Heart left ventricle (tissue), 16 donors: ENCODE measurements around the gene NSG1. TPM values are rescaled to one million over a fixed set of nuclear protein-coding genes. Genes with fewer than 3 reads are reported as not detected.
A peak's percentile ranks its signal among the peaks of the same experiment; 100 is the strongest.

ENCODE experiments used
- ATAC-seq, 4 donors: fragments of 200-7000 bp; cut with Tn5 transposase; one replicate each; pipeline ENCODE4 v1.9.1; 2020 to 2022; ENCODE audit warnings: moderate library complexity in 4 of 4, mild to moderate bottlenecking in 3 of 4, moderate number of reproducible peaks in 1 of 4
- DNase-seq, 5 donors: peaks; one replicate each; pipeline ENCODE4 v3.0.0-alpha.2; 2020
- H3K27ac ChIP-seq, 12 donors: fragments of 200-600 bp; sonication (generic) in 4 of 12; one replicate each; pipeline versions ENCODE4 v1.5.0 to v1.8.0; 2016 to 2022; ENCODE audit warnings: mild to moderate bottlenecking in 2 of 12
- H3K27me3 ChIP-seq, 9 donors: fragments of 200-600 bp; sonication (generic) in 2 of 9; one replicate each; pipeline versions ENCODE4 v1.5.1 to v1.8.0; 2016 to 2022; ENCODE audit warnings: mild to moderate bottlenecking in 3 of 9
- H3K36me3 ChIP-seq, 9 donors: fragments of 200-600 bp; sonication (generic) in 2 of 9; one replicate each; pipeline versions ENCODE4 v1.5.0 to v1.8.0; 2018 to 2022; ENCODE audit warnings: mild to moderate bottlenecking in 2 of 9
- H3K4me1 ChIP-seq, 12 donors: fragments of 200-600 bp; sonication (generic) in 4 of 12; one replicate each; pipeline versions ENCODE4 v1.5.0 to v1.8.0; 2016 to 2022; ENCODE audit warnings: mild to moderate bottlenecking in 3 of 12
- H3K4me3 ChIP-seq, 12 donors: fragments of 200-600 bp; sonication (generic) in 4 of 12; one replicate each; pipeline versions ENCODE4 v1.5.0 to v1.8.0; 2017 to 2022; ENCODE audit warnings: mild to moderate bottlenecking in 9 of 12, moderate library complexity in 4 of 12
- H3K9me3 ChIP-seq, 12 donors: fragments of 200-600 bp; sonication (generic) in 4 of 12; one replicate each; pipeline versions ENCODE4 v1.5.0 to v1.8.0; 2016 to 2022; ENCODE audit warnings: mild to moderate bottlenecking in 1 of 12
- POLR2A ChIP-seq, 2 donors: fragments of 450-650 bp; IDR thresholded peaks; one replicate each; pipeline ENCODE4 v1.6.1; 2017; ENCODE audit warnings: antibody characterized with exemption in 2 of 2, mild to moderate bottlenecking in 2 of 2, moderate library complexity in 2 of 2
- WGBS, 4 donors: extraction: QIAGEN DNeasy Blood & Tissue Kit in 2 of 4; methylation state at CpG; one replicate each; pipeline versions ENCODE4 v1.1.5 to v1.1.7; 2013 to 2018; 5-methylcytosine and 5-hydroxymethylcytosine counted together
- intact Hi-C, 10 donors: fragments of 100-400 bp; cut with DNase I; formaldehyde crosslinking; loops; one replicate each; pipeline versions ENCODE4 v1.11.1 to v1.14.2; 2022
- long read RNA-seq, 3 donors: library from polyadenylated mRNA; unstranded; transcript quantifications; one replicate each; pipeline ENCODE4 v2.0.0, GENCODE V29; 2020 to 2021
- polyA plus RNA-seq, 2 donors: library from polyadenylated mRNA; stranded (reverse); fragments of 200-250 nt; gene quantifications; one replicate each; pipeline ENCODE4 v1.2.3, GENCODE V29; 2013
- total RNA-seq, 9 donors: library from RNA; depleted of rRNA in 2 of 9; stranded (reverse); fragments of >200 nt in 2 of 9; fragmentation: NEBNext Ultra II Directional in 3 of 9; extraction: Animal tissue kit (Norgen Biotek cat#: 25700) in 3 of 9; gene quantifications; one replicate each; pipeline versions ENCODE4 v1.1.0 to v1.2.4, GENCODE V29; 2016 to 2023
- TF ChIP-seq, protein P1 (sequence below), 12 donors: fragments of 200-600 bp; sonication (generic) in 4 of 12; IDR thresholded peaks; one replicate each; pipeline versions ENCODE4 v1.5.0 to v1.8.0; 2018 to 2022; ENCODE audit warnings: antibody characterized with exemption in 12 of 12, mild to moderate bottlenecking in 5 of 12
- donor health status: ischemic (EF 13 %, LVEDD 7.1; RV severe dilation, severe dysfunction).
- donor health status: healthy with polysubstance abuse.
- donor health status: DM: no; HTN: yes; CAD: no.
- donor health status: DM: no; HTN: no; CAD: no.
- donor health status: ischemic (EF 25% LVEDD 6.9; RV normal size, moderate dysfunction).
- donor health status: ischemic (EF 25% LVEDD 5.7; RV mildly dilated, moderate dysfunction).
- donor health status: healthy.
- donor health status: DM: yes; HTN: yes; CAD: no.
- donor health status: ischemic (EF 35%, LVEDD 5.7; RV mildly dilated, moderate dysfunction).
- donor health status: nonischemic (EF 11% LVEDD 7.7; RV severe dilation, severe dysfunction).
- donor health status: DM: yes; HTN: yes; CAD: no.
- donor health status: PGD.
- donor health status: ischemic (EF 29% LVEDD 5.4; RV normal size, mild dysfunction).
- donor health status: nonischemic (EF 23%, LVEDD 6.1; RV moderate dilation, normal function).

The NSG1 gene, protein sequence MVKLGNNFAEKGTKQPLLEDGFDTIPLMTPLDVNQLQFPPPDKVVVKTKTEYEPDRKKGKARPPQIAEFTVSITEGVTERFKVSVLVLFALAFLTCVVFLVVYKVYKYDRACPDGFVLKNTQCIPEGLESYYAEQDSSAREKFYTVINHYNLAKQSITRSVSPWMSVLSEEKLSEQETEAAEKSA
- total RNA-seq (10 to 100 TPM in 2 of 9 donors, 1 to 10 TPM in 7; 2.1 to 19.7 (median 3.4) TPM), polyA plus RNA-seq (1 to 10 TPM; 3.2 to 4.8 TPM)
- long read RNA-seq, donor 1, partial matches to known transcripts, result 19 of 22 reads
- long read RNA-seq, donor 1, other reads (novel, unspliced or antisense), result 3 of 22 reads
- long read RNA-seq, donor 2, partial matches to known transcripts, result 6 of 6 reads
- long read RNA-seq, donor 2, other reads (novel, unspliced or antisense), result 0 of 6 reads
- long read RNA-seq, donor 3, partial matches to known transcripts, result 0 of 1 reads
- long read RNA-seq, donor 3, other reads (novel, unspliced or antisense), result 1 of 1 reads

DNA sequence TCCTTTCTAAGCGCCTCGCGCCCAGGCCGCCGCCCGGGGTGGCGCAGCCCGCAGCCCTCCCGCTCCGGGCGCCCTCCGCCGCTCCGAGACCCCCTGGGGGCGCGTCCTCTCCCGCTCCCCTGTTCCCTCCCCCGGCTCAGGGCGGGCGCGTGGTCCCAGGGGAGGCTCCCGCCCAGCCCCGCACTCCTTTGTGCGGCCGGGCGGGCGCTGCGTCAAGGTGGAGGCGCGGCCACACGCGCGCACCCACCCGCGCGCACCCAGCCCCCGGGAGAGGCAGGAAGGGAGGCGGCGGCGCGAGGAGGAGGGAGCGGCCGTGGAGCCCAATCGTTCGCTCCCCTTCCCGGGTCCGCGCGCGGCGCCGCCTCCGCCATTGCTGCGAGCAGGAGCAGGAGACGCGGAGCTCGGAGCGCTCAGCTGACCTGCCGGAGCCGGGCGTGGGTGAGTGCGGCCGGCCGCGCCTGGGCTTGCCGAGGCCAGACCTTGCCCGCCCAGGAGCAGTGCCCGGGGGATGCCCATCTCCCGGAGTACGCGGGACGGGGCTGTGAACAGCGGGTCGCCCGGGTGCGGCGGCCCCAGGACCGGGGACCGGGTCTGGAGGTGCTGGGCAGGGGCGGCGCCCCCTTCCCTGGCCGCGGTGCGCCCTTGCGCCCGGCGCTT, at the start of gene NSG1:
Gene NSG1, plus strand, starts transcription at position 367 of the 657 bp plus-strand sequence. CDS start 528 bp downstream, outside the sequence.
- H3K4me1 ChIP-seq, result peaks cover 0 to 55% (median 16%) of the 10 kb centered on the region in 12 donors
- no peak for TF ChIP-seq POLR2A (IDR thresholded peaks at IDR 0.05)
- TF ChIP-seq, protein P1, sequence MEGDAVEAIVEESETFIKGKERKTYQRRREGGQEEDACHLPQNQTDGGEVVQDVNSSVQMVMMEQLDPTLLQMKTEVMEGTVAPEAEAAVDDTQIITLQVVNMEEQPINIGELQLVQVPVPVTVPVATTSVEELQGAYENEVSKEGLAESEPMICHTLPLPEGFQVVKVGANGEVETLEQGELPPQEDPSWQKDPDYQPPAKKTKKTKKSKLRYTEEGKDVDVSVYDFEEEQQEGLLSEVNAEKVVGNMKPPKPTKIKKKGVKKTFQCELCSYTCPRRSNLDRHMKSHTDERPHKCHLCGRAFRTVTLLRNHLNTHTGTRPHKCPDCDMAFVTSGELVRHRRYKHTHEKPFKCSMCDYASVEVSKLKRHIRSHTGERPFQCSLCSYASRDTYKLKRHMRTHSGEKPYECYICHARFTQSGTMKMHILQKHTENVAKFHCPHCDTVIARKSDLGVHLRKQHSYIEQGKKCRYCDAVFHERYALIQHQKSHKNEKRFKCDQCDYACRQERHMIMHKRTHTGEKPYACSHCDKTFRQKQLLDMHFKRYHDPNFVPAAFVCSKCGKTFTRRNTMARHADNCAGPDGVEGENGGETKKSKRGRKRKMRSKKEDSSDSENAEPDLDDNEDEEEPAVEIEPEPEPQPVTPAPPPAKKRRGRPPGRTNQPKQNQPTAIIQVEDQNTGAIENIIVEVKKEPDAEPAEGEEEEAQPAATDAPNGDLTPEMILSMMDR (IDR thresholded peaks at IDR 0.05), result no peak
- ATAC-seq (peak in 2 of 4 donors; percentile 38 to 47), DNase-seq (peak in 2 of 5 donors; percentile 25 to 43)
- H3K9me3 ChIP-seq, result no peaks in the 10 kb centered on the region
- intact Hi-C loops, result no loop called here
- peak within 1 kb of the TSS in 1 of 12 donors; percentile 41 for H3K27ac ChIP-seq
- H3K36me3 ChIP-seq, result no peaks in the 10 kb centered on the region
- WGBS, 4 donors, result 0 to 1% (median 1%) methylated on average over 7 to 87 of the region's 87 CpGs
- H3K4me3 ChIP-seq, result peak within 1 kb of the TSS; percentile 36 to 62 (median 53)
- H3K27me3 ChIP-seq, result peaks cover 0 to 64% (median 36%) of the 10 kb centered on the region in 9 donors

DNA sequence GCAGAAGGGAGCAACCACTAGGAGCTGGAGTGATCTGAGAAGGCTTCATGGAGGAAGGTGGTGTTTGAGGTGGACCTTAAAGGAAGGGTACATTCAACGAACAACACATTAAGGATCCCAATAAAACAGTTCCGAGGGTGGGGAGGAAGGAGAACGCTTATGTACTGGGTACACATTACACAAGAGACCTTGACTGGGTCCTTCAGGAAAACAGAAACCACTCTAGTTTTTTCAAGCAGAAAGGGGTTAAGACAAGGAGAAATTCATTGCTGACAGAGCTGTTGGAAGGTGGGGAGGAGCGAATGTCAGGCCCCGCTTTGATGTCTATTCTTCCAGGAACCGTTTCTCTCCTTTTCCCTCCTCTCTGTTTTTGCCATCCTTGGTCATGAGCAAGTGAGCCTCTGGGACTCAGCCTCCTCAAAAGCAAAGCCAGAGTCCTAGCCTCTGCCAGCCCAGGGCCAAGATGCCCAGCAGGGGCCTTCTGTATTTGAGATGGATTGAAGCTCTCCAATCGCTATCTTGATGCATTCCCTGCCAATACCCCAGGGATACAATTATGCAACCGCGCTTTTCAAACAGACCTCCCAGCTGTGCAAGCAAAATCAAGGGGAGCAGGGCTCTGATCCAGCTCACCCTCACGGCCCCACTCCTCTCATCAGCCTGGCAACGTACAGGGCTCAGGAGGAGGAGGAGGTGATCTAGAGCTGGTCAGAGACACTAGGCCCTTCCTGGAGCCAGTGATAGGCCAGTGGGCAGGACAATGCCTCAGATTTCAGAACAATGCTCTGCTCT, 48.5 kb upstream of the NSG1 start:
- H3K27me3 ChIP-seq, result peaks cover 0 to 6% (median 0%) of the 10 kb centered on the region in 9 donors
- ATAC-seq, result no peak
- no peak overlapping the region for H3K27ac ChIP-seq
- intact Hi-C loops, result loop anchor here in 2 of 10 donors (5.0 to 10.0 kb wide), 2 partner anchors 86 to 354 kb away; no protein-coding TSS in a partner anchor
- 66 to 76% (median 72%) methylated on average over 11 of the region's 11 CpGs for WGBS, 4 donors
- no peak overlapping the region for H3K4me3 ChIP-seq
- H3K4me1 ChIP-seq, result peaks cover 0 to 9% (median 2%) of the 10 kb centered on the region in 12 donors
- TF ChIP-seq POLR2A (IDR thresholded peaks at IDR 0.05), result no peak
- TF ChIP-seq, protein P1 (IDR thresholded peaks at IDR 0.05), result no peak
- no peaks in the 10 kb centered on the region for H3K36me3 ChIP-seq
- no peak for DNase-seq
- H3K9me3 ChIP-seq, result no peaks in the 10 kb centered on the region

DNA sequence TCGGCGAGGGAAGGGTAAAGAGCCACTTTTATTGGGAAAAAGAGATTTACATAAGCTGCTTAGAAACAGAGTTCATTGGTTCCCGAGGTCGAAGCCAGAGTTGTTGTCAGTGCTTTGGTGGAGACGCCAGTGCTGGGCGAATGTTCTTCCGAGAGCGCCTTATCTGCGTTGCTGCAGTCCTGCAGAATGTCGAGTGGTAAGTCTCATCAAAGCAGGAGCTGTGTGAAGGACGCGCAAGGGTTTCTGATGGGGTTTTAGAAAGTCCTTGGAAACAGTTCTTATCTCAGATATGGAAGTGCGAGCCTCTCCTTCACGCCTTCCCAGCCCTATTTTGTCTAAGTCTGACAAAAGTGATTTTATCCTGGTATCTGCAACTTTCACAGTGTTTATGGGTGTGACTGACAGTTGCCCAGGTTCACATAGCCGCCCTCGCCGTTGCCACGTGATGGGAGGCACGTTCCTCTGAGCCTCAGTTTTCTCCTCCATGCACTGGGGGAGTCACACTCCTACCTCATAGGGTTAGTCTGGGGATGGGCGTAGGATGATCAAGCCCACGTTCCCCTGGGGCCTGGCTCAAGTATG, 47.3 kb upstream of the NSG1 start:
- Histone ChIP-seq H3K27me3 (peaks cover 0 to 6% (median 0%) of the 10 kb centered on the region in 9 donors), H3K4me1 (peaks cover 0 to 9% (median 0%) of the 10 kb centered on the region in 12 donors), H3K36me3 (no peaks in the 10 kb centered on the region), H3K9me3 (no peaks in the 10 kb centered on the region), H3K4me3 (peak overlapping the region in 2 of 12 donors; percentile 7 to 12), H3K27ac (no peak overlapping the region)
- intact Hi-C loops, result loop anchor here in 2 of 10 donors (5.0 to 10.0 kb wide), 2 partner anchors 87 to 355 kb away; no protein-coding TSS in a partner anchor
- TF ChIP-seq, protein P1 (IDR thresholded peaks at IDR 0.05), result no peak
- no peak for TF ChIP-seq POLR2A (IDR thresholded peaks at IDR 0.05)
- ATAC-seq, result peak; percentile 33 to 80 (median 75)
- 16 to 29% (median 21%) methylated on average over 21 of the region's 21 CpGs for WGBS, 4 donors
- DNase-seq, result peak in 1 of 5 donors; percentile 48
